Neural progenitor cell (in vitro differentiated cells): ENCODE results near the gene C8G. TPM values are rescaled to one million over a fixed set of nuclear protein-coding genes. Genes with fewer than 3 reads are reported as not detected.

Experiments used
- DNase-seq: peaks from one replicate; pipeline ENCODE4 v3.0.0-alpha.2; 2016; ENCODE audit warnings: low spot score
- H2AFZ ChIP-seq: fragments of 200-600 bp; sonication (generic); replicated peaks from 2 replicates; pipeline ENCODE4 v1.6.1; 2016; ENCODE audit warnings: antibody characterized with exemption
- H3F3A ChIP-seq: fragments of 200-600 bp; sonication (generic); 2 replicates; pipeline ENCODE4 v1.6.1; 2016; ENCODE audit warnings: antibody characterized with exemption, low read depth
- H3K27ac ChIP-seq: fragments of 200-600 bp; sonication (generic); 2 replicates; pipeline ENCODE4 v1.5.1; 2016; ENCODE audit warnings: mild to moderate bottlenecking
- H3K27me3 ChIP-seq: fragments of 200-600 bp; sonication (generic); 2 replicates; pipeline ENCODE4 v1.6.1; 2016; ENCODE audit warnings: mild to moderate bottlenecking, moderate library complexity
- H3K36me3 ChIP-seq: fragments of 200-600 bp; sonication (generic); 2 replicates; pipeline ENCODE4 v1.5.1; 2016
- H3K4me1 ChIP-seq: fragments of 200-600 bp; sonication (generic); 2 replicates; pipeline ENCODE4 v1.6.1; 2016; ENCODE audit warnings: mixed run types
- H3K4me2 ChIP-seq: fragments of 200-600 bp; sonication (generic); 2 replicates; pipeline ENCODE4 v1.6.1; 2016
- H3K4me3 ChIP-seq: fragments of 200-600 bp; sonication (generic); 2 replicates; pipeline ENCODE4 v1.5.1; 2016
- H3K79me2 ChIP-seq: fragments of 200-600 bp; sonication (generic); 2 replicates; pipeline ENCODE4 v1.6.1; 2016; ENCODE audit warnings: low read depth
- H3K9ac ChIP-seq: fragments of 200-600 bp; sonication (generic); 2 replicates; pipeline ENCODE4 v1.6.1; 2016
- H3K9me3 ChIP-seq: fragments of 200-600 bp; sonication (generic); 2 replicates; pipeline ENCODE4 v1.5.1; 2016; ENCODE audit warnings: low read depth
- H4K20me1 ChIP-seq: fragments of 200-600 bp; sonication (generic); 2 replicates; pipeline ENCODE4 v1.6.1; 2016; ENCODE audit warnings: low read depth
- H3K27ac Mint-ChIP-seq: 3 replicates; pipeline ENCODE4 v1.8.0; 2021; ENCODE audit warnings: mixed read lengths
- H3K27me3 Mint-ChIP-seq: 2 replicates; pipeline ENCODE4 v1.8.0; 2022; ENCODE audit warnings: low read depth, mild to moderate bottlenecking, inconsistent platforms, moderate library complexity, mixed read lengths; ENCODE audit not compliant: insufficient read depth
- H3K36me3 Mint-ChIP-seq: 3 replicates; pipeline ENCODE4 v1.8.0; 2021; ENCODE audit warnings: mixed read lengths
- H3K4me1 Mint-ChIP-seq: 3 replicates; pipeline ENCODE4 v1.8.0; 2021; ENCODE audit warnings: mixed read lengths
- H3K4me3 Mint-ChIP-seq: 3 replicates; pipeline ENCODE4 v1.8.0; 2021; ENCODE audit warnings: mild to moderate bottlenecking, moderate library complexity, mixed read lengths
- H3K9me3 Mint-ChIP-seq: 3 replicates; pipeline ENCODE4 v1.8.0; 2020; ENCODE audit warnings: mixed read lengths
- CTCF ChIP-seq: fragments of 200-600 bp; sonication (generic); IDR thresholded peaks from 2 replicates; pipeline ENCODE4 v1.5.1; 2017; ENCODE audit warnings: antibody characterized with exemption, mild to moderate bottlenecking
- EZH2 ChIP-seq: fragments of 200-600 bp; sonication (generic); IDR thresholded peaks from 2 replicates; pipeline ENCODE4 v1.6.1; 2017; ENCODE audit warnings: antibody characterized with exemption, mild to moderate bottlenecking, moderate library complexity
- EZH2phosphoT487 ChIP-seq: fragments of 200-600 bp; sonication (generic); IDR thresholded peaks from 2 replicates; pipeline ENCODE4 v1.6.1; 2017; ENCODE audit warnings: antibody characterized with exemption
- total RNA-seq: library from RNA; depleted of rRNA; stranded (reverse); fragments of >200 nt; gene quantifications from 2 replicates; pipeline ENCODE4 v1.2.3, GENCODE V29; 2015; ENCODE audit warnings: low replicate concordance

C8G gene
- total RNA-seq, 1 donor from 2014 or later = not detected

- no peak for DNase-seq
- Histone ChIP-seq H3K9ac (no peak overlapping the region), H3K9me3 (no peaks in the 10 kb centered on the region), H3K4me1 (peaks cover 16% of the 10 kb centered on the region), H3K4me3 (no peak overlapping the region), H3K79me2 (no peaks in the 10 kb centered on the region), H2AFZ (no peak overlapping the region), H3F3A (peaks cover 11% of the 10 kb centered on the region), H3K4me2 (no peak overlapping the region), H3K36me3 (no peaks in the 10 kb centered on the region), H3K27ac (no peak overlapping the region), H3K27me3 (peaks cover 36% of the 10 kb centered on the region), H4K20me1 (no peaks in the 10 kb centered on the region)
- no peak overlapping the region for H3K4me3 Mint-ChIP-seq
- H3K27ac Mint-ChIP-seq = peak overlapping the region; percentile 38
- H3K4me1 Mint-ChIP-seq = peaks cover 8% of the 10 kb centered on the region
- H3K27me3 Mint-ChIP-seq = peaks cover 2% of the 10 kb centered on the region
- TF ChIP-seq CTCF (no peak), EZH2phosphoT487 (no peak), EZH2 (no peak)
- no peaks in the 10 kb centered on the region for H3K9me3 Mint-ChIP-seq
- H3K36me3 Mint-ChIP-seq = no peaks in the 10 kb centered on the region
These were observed 35.8 kb downstream of the C8G start for GRCh38 chr9:136980669-136981478.

- Histone ChIP-seq H3K79me2 (no peaks in the 10 kb centered on the region), H3K4me1 (peaks cover 16% of the 10 kb centered on the region), H3F3A (peaks cover 11% of the 10 kb centered on the region), H3K9ac (no peak overlapping the region), H3K36me3 (no peaks in the 10 kb centered on the region), H3K4me3 (no peak overlapping the region), H4K20me1 (no peaks in the 10 kb centered on the region), H3K9me3 (no peaks in the 10 kb centered on the region), H2AFZ (no peak overlapping the region), H3K27me3 (peaks cover 44% of the 10 kb centered on the region), H3K4me2 (no peak overlapping the region), H3K27ac (no peak overlapping the region)
- Mint-ChIP-seq H3K27me3 (peaks cover 2% of the 10 kb centered on the region), H3K4me1 (peaks cover 12% of the 10 kb centered on the region), H3K27ac (no peak overlapping the region), H3K4me3 (no peak overlapping the region), H3K36me3 (no peaks in the 10 kb centered on the region), H3K9me3 (no peaks in the 10 kb centered on the region)
- no peak for DNase-seq
- TF ChIP-seq CTCF (no peak), EZH2phosphoT487 (no peak), EZH2 (no peak)
These were observed 36.7 kb downstream of the C8G start for GRCh38 chr9:136981588-136982231.

- no peaks in the 10 kb centered on the region for H3K9me3 Mint-ChIP-seq
- H4K20me1 ChIP-seq = no peaks in the 10 kb centered on the region
- H3K36me3 Mint-ChIP-seq = no peaks in the 10 kb centered on the region
- H3K27ac Mint-ChIP-seq = peak within 1 kb of the TSS; percentile 8
- no peak within 1 kb of the TSS for H2AFZ ChIP-seq
- H3K4me3 ChIP-seq = no peak within 1 kb of the TSS
- no peak for DNase-seq
- H3K4me1 Mint-ChIP-seq = peaks cover 12% of the 10 kb centered on the region
- no peaks in the 10 kb centered on the region for H3K79me2 ChIP-seq
- no peaks in the 10 kb centered on the region for H3K36me3 ChIP-seq
- peaks cover 5% of the 10 kb centered on the region for H3K27me3 Mint-ChIP-seq
- TF ChIP-seq EZH2phosphoT487 = no peak
- TF ChIP-seq CTCF = no peak
- no peak for TF ChIP-seq EZH2
- H3K9me3 ChIP-seq = no peaks in the 10 kb centered on the region
- H3K4me2 ChIP-seq = no peak within 1 kb of the TSS
- no peak within 1 kb of the TSS for H3K9ac ChIP-seq
- peaks cover 13% of the 10 kb centered on the region for H3K4me1 ChIP-seq
- no peak within 1 kb of the TSS for H3K27ac ChIP-seq
- peaks cover 37% of the 10 kb centered on the region for H3K27me3 ChIP-seq
- H3K4me3 Mint-ChIP-seq = peak within 1 kb of the TSS; percentile 1
- peaks cover 11% of the 10 kb centered on the region for H3F3A ChIP-seq
These were observed 37.4 kb downstream of the C8G start, which contains the start of gene LCNL1 for GRCh38 chr9:136982232-136983051. LCNL1 (plus strand) TSS chr9:136982993; CDS start chr9:136983587, 594 bp downstream.
